ENCODE results near the gene TNNT2.

- TF ChIP-seq CTCF (IDR thresholded peaks at IDR 0.05) (no peak), POLR2A (IDR thresholded peaks at IDR 0.05) (no peak)
Measured at GRCh38 chr1:201317551-201317950, 59.9 kb downstream of the TNNT2 start.
